GM21360 (cell line): Measurements from ENCODE around the gene TMED1.

Experiments
- ATAC-seq: cut with Tn5 transposase; IDR thresholded peaks from one replicate; pipeline ENCODE4 v1.9.1; 2021; ENCODE audit warnings: mild to moderate bottlenecking, moderate library complexity; ENCODE audit not compliant: unreplicated experiment

TMED1 gene

DNA sequence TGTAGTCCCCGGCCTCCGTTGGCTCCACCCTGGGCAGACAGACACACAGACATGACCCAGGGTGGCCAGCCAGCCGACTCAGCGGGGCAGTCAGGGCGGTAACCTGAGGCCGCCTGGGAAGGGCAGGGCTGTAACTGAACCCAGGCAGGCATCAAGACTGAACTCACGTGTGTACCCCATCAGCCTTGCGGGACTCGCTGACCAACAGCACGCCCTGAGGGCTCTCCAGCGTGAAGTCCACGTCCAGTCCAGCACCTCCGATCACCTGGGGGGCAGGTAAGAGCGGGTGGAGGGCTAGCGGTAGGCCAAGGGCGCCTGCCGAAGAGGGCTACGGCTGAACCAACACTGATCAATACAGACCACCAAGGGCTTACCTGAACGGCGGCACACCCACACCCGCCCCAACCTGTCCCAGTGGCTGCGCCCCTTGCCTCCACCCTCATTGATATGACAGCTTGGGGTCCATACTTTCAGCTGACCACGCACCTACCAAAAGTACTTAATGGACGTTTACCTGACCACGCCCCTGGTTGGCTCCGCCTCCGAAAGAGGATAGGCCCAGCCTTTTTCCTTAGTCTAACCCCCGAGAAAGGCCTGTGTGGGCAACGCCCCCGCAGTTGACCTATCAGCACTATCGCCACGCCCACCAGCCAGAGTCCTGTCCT is 791 bp downstream of the TMED1 start:
- ATAC-seq = no peak

DNA sequence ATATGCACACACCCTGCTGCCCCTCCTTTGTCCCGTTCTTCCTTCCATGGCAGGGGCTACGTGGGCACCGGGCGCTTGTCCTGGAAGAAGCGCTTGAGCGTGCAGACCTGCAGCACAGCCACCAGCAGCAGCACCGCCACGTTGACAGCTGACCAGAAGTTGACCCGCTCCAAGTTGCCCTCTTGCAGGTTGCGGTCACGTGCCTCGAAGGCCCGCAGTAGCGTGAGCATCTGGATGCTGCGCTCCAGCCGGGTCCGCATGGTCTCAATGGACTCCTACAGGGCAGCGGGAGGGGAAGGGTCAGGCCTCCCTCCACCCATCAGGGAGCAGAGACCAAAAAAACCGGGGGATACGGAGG is 3.1 kb downstream of the TMED1 start:
- ATAC-seq = no peak

GRCh38 chr19:10831987-10832938 is 3.7 kb downstream of the TMED1 start:
- no peak for ATAC-seq

GRCh38 chr19:10830931-10831779 is 4.9 kb downstream of the TMED1 start:
- no peak for ATAC-seq

GRCh38 chr19:10830370-10830769 is 5.6 kb downstream of the TMED1 start:
- ATAC-seq = no peak

- no peak for ATAC-seq
Measured at GRCh38 chr19:10829967-10830366, 6.0 kb downstream of the TMED1 start.

DNA sequence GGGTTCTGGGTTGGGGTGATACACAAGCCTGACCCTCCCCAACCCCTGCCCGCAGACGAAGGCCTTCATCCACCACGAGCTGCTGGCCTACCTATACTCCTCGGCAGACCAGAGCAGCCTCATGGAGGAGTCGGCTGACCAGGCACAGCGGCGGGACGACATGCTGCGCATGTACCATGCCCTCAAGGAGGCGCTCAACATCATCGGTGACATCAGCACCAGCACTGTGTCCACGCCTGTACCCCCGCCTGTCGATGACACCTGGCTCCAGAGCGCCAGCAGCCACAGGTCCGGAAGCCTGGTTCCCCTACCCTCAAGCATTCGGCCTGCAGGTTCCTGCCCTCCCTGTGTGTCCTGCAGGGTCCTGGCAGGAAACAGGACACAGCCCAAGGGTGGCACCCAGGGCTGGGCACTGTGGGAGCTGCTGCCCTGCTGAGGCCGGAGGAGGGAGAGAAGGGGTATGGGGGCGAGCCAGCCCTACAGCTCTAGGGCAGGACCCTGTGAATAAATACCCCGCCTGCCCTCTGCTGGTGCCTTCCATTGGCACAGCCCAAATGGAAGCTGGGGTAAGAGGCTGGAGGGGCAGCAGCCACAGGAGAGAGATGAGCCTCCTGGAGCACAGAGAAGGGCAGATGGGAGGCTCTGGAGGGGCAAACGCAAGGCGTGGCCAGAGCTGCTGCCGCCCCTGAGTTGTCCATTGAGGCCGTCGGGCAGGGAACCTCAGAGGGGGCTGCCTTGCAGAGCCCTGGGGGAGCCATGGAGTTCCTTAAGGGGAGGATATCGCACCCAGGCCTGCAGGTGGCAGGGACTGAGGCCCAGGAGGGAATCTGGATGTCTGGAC is 6.8 kb downstream of the TMED1 start:
- no peak for ATAC-seq

DNA sequence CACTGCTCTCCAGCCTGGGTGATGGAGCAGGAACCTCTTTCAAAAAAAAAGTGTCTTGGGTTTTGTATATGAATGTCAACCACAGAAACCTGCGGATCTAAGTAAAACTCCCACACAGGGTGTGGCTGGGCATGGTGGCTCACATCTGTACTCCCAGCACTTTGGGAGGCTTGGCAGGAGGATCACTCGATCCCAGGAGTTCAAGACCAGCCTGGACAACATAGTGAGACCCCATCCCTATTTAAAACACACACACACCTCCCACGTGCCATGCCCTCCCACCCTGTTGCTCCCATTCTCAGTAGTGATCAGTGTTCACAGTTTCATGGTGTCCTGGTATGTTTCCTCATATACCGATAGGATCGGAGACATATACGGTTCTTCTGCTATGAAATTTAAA is 9.2 kb downstream of the TMED1 start:
- ATAC-seq = no peak

DNA sequence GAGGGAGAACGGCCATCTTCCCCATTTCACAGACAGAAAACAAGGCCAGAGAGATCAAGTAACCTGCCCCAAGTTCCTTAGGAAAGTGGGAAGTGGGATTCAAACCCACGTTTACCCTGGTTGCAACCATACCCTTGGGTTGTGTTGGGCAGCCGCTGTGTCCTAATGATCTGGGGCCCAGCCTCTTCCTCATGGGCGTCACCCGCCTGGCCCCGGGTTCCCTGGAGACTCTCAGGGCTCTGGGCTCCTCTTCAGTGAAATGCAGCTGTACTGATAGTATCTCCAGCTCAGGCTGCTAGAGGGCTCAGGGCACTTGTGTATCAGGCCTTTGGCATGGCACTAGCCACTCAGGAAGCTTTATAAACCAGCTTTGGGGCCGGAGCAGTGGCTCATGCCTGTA is 9.8 kb downstream of the TMED1 start:
- ATAC-seq = no peak

GRCh38 chr19:10823690-10824089 is 12.3 kb downstream of the TMED1 start:
- ATAC-seq = no peak

- no peak for ATAC-seq
Measured at GRCh38 chr19:10820173-10820572, 15.8 kb downstream of the TMED1 start.

GRCh38 chr19:10819124-10820060 is 16.6 kb downstream of the TMED1 start:
- no peak for ATAC-seq

- ATAC-seq = no peak
Measured at GRCh38 chr19:10818301-10819123, 17.5 kb downstream of the TMED1 start.

GRCh38 chr19:10817291-10818038 is 18.5 kb downstream of the TMED1 start:
- ATAC-seq = no peak

- no peak for ATAC-seq
Measured at GRCh38 chr19:10816691-10817090, 19.3 kb downstream of the TMED1 start.

DNA sequence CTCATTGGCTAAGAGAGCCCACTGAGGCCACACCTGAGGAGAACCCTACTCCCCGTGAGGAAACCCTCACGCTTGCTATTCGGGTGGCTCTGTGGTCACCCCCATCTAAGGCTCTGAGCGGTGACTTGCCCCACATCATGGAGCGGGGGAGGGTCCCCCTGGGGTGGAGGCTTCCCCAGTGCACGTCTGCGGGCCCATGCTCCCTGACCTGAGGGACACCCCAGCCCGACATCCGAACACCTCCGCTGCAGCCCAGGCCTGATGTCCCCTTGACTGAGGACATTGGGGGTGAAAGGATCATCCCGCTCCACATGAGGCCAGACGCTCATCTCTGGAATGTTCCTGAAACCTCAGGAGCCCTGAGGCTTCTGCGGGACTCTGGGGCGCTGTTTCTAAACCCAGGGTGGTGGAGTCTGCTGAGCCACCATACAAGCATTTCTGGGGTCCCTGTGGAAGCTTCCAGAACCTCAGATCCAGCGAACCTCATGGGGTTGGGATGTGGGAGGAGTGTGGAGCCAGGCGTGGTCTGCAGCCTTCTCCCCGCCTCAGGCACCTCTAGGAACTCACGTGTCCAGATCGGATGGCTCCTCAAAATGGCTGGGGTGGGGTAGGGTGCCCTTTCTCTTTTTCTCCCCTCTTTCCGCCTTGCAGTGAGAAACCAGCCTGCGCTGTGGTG is 19.9 kb downstream of the TMED1 start:
- no peak for ATAC-seq

- no peak for ATAC-seq
Measured at GRCh38 chr19:10815007-10815536, 20.9 kb downstream of the TMED1 start.
